ENCODE measurements around the gene CCDC33.

- TF ChIP-seq CTCF (IDR thresholded peaks at IDR 0.05) (no peak), POLR2A (IDR thresholded peaks at IDR 0.05) (no peak)
Measured at GRCh38 chr15:74338676-74339075, 102.5 kb downstream of the CCDC33 start.
